ENCODE data around the gene KIF20A. TPM values are rescaled to one million over a fixed set of nuclear protein-coding genes. Genes with fewer than 3 reads are reported as not detected.
"Not testable (repeated sequence)": the region's sequence is repeated elsewhere in the genome, so short reads cannot be mapped to it uniquely, and the experiment has no call there.

The KIF20A gene
- total RNA-seq, 1 experiment from 2014 or later, result 183 TPM

- DNase-seq (ENCODE audit: low read depth), result no peak
Observed at GRCh38 chr5:138186002-138186447, 7.1 kb downstream of the KIF20A start.

GRCh38 chr5:138188626-138189025 is 9.7 kb downstream of the KIF20A start:
- DNase-seq (ENCODE audit: low read depth), result no peak

GRCh38 chr5:138192826-138193225 is 13.9 kb downstream of the KIF20A start:
- no peak for DNase-seq (ENCODE audit: low read depth)

GRCh38 chr5:138193859-138194258 is 14.9 kb downstream of the KIF20A start:
- not testable (repeated sequence) for DNase-seq (ENCODE audit: low read depth)

- no peak for DNase-seq (ENCODE audit: low read depth)
Observed at GRCh38 chr5:138210985-138211384, 32.1 kb downstream of the KIF20A start.

GRCh38 chr5:138212828-138213160 is 33.9 kb downstream of the KIF20A start:
- no peak for DNase-seq (ENCODE audit: low read depth)

GRCh38 chr5:138213161-138214029 is 34.5 kb downstream of the KIF20A start, which contains the start of gene CDC23:
Gene CDC23, minus strand, starts transcription at chr5:138213323. Its CDS starts 11 bp downstream, at chr5:138213312.
- DNase-seq (ENCODE audit: low read depth), result peak; percentile 98

GRCh38 chr5:138216799-138217198 is 37.9 kb downstream of the KIF20A start:
- DNase-seq (ENCODE audit: low read depth), result no peak

GRCh38 chr5:138223532-138223931 is 44.6 kb downstream of the KIF20A start:
- DNase-seq (ENCODE audit: low read depth), result no peak

- no peak for DNase-seq (ENCODE audit: low read depth)
Observed at GRCh38 chr5:138224712-138225111, 45.8 kb downstream of the KIF20A start.

- DNase-seq (ENCODE audit: low read depth), result no peak
Observed at GRCh38 chr5:138226910-138227309, 48.0 kb downstream of the KIF20A start.

- DNase-seq (ENCODE audit: low read depth), result no peak
Observed at GRCh38 chr5:138229387-138229786, 50.5 kb downstream of the KIF20A start.

GRCh38 chr5:138230261-138230660 is 51.3 kb downstream of the KIF20A start:
- peak; percentile 60 for DNase-seq (ENCODE audit: low read depth)

GRCh38 chr5:138230981-138231589 is 52.2 kb downstream of the KIF20A start:
- peak; percentile 41 for DNase-seq (ENCODE audit: low read depth)

GRCh38 chr5:138233280-138233679 is 54.4 kb downstream of the KIF20A start:
- DNase-seq (ENCODE audit: low read depth), result no peak

GRCh38 chr5:138234651-138235050 is 55.7 kb downstream of the KIF20A start:
- DNase-seq (ENCODE audit: low read depth), result no peak

Other genes with a start within 250 kb of the KIF20A start
- 6.2 and 6.4 TPM in 2 replicates for gene FAM13B, start 146.0 kb upstream of the KIF20A start, total RNA-seq (2014; rRNA removed; shearing (Covaris generic))
- not detected in 2 replicates for gene WNT8A, start 95.1 kb upstream of the KIF20A start, total RNA-seq (2014; rRNA removed; shearing (Covaris generic))
- 0.29 and 0.36 TPM in 2 replicates for gene NME5, start 39.7 kb upstream of the KIF20A start, total RNA-seq (2014; rRNA removed; shearing (Covaris generic))
- gene BRD8, start 482 bp upstream of the KIF20A start, total RNA-seq (2014; rRNA removed; shearing (Covaris generic)), result 34.3 and 48.4 TPM in 2 replicates
- gene CDC23, start 34.2 kb downstream of the KIF20A start, total RNA-seq (2014; rRNA removed; shearing (Covaris generic)), result 26.2 and 35.2 TPM in 2 replicates
- not detected in 2 replicates for gene GFRA3, start 95.5 kb downstream of the KIF20A start, total RNA-seq (2014; rRNA removed; shearing (Covaris generic))
- gene CDC25C, start 152.7 kb downstream of the KIF20A start, total RNA-seq (2014; rRNA removed; shearing (Covaris generic)), result 24.4 and 28.3 TPM in 2 replicates
- gene FAM53C, start 159.2 kb downstream of the KIF20A start, total RNA-seq (2014; rRNA removed; shearing (Covaris generic)), result 34.8 and 35.1 TPM in 2 replicates
- gene KDM3B, start 173.6 kb downstream of the KIF20A start, total RNA-seq (2014; rRNA removed; shearing (Covaris generic)), result 20.7 and 24.0 TPM in 2 replicates

Measured in RPMI7951 (cell line).